Suppressor macrophage treated with lipopolysaccharide for 4 hours (primary cell): ENCODE results near the gene MSI2.
A peak's percentile ranks its signal among the peaks of the same experiment; 100 is the strongest.

Source experiments
- DNase-seq: peaks from one replicate; pipeline ENCODE4 v3.0.0-alpha.2; 2020

Gene MSI2

DNA sequence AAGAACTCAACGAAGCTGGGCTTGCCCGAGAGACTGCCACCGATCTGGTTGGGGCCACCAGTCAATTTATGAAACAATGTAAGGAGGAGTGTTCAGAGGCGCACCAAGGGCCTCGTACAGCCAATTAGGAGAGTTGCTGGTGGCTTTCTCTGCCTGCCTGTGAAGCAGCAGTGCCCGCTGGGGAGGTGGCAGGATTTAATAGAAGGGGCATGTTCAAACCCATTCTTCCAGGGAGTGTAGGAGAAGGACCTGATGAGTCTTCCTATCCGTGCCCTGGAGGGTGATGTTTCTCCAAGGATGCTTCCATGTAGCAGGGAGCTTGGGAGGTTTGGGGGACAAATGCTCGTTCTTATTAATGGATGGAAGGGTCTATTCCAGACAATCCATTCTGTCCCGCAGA is 310.4 kb downstream of the MSI2 start:
- DNase-seq: no peak

DNA sequence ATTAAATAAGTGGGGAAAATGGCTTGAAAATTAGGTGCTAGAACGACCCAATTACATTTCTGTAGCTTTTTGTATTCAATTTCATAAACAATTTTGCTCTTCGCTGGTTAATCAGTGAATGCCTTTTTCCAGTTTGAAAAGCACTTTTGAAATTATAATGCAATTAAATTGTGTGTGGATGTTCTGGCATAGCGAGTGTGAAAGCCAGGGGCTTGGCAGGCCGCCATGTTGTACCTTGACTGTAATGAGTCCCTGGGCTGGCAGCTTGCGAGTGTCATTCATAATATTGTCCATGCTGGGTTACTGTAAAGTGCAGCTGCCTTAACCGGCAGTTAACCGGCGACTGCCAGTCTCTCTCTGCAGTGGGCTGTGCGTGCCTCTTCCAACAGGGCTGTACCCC is 310.9 kb downstream of the MSI2 start:
- DNase-seq: no peak

DNA sequence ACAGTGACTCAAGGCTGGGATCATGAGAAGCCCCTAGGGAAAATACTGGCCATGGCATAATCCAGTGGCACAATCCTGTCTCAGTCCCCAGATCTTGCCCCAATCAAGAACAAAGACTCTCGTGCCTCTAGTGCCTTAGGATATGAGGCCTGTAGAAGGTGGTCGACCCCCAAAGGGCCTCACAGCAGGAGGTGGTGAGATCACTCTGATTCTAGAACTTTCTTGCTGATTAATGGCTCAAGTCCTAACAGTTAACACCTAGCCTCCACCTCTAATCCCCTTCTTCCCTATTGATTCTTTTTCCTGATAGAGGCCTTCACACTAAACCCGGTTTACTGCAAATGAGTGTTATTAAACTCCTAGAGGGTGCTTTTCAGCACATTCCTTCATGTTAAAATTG is 312.0 kb downstream of the MSI2 start:
- DNase-seq: no peak

DNA sequence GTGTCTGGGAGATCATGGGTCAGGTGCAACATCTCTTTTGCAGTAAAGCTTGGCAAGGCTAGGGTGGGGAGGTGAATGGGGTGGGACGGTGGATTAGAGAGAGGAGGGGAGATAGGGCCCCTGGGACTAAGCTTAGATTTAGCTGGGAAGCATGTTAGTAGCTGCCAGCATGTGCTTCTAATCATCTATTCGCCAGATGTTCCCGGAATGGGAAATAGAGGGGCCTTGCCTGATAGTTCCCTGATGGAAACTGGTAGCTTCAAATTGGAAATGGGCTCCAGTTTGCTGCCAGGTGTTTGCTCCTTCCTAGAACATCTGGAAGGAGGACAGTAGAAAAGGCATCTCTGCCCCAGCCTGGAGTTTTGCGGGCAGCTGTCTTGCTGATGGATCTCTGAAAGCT is 312.7 kb downstream of the MSI2 start:
- no peak for DNase-seq

DNA sequence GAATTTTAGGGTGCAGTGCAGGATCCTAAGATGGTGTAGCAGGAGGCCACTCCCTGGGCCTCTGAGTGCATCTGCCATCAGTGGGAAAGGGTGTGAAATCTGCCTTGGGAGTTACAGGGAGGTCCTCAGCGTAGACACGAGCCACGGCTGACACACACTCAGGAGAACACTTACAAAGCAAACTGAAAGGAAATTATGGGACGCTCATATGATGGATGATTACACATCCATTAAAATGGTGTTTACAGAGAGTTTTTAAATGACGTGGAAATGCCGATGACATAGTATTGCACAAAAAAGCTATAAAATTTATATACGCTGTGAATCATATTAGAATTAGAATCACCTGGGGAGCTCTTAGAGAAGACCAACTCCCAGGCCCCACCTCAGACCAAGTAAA is 313.5 kb downstream of the MSI2 start:
- no peak for DNase-seq

DNA sequence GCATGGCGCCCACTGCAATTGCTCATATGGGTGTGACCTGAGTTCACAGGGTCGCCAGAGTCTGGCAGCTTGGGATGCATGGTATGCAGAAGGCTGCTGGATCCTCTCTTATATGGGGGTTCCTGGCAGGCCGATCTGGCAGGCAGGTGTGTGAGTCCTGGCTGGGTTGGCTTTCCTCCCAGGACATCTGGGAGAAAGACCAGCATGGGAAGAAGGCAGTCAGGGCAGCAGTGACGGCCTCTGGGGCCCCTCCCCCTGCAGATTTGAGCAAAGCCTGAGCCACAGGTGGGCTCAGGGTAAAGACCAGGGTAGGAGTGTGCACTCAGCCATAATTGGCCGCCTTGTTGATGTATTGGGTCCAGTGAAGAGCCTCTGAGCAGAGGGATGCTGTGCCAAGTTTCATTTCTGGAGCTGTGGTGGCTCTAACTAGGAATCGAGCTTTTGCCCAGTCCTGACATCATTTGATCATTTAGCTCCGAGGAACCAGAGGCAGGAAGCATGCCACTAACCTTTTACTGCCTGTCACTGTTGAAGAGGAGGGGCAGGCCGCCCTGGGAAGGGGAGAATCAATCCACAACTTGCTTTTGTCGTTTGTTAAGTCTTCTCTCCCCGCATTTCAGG is 314.5 kb downstream of the MSI2 start:
- DNase-seq: no peak

DNA sequence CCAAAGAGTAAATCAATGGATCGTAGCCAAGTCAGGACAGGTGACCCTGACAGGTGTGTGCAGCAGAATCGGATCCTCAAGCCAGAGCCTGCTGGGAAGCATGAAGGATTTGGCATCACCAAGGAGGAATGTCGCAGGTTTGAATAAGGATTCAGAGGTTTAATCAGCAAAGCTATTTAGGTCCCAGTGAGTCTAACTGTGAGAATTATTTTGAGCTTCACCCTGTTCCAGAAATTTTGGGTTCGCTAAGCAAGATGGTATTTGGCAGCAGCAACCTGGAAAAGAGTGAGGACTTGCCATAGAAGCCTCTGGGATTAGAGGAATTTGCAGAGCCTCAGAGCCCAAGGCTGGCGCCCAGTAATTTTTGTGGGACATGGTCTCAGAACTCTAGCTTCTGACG is 315.7 kb downstream of the MSI2 start:
- DNase-seq: no peak

DNA sequence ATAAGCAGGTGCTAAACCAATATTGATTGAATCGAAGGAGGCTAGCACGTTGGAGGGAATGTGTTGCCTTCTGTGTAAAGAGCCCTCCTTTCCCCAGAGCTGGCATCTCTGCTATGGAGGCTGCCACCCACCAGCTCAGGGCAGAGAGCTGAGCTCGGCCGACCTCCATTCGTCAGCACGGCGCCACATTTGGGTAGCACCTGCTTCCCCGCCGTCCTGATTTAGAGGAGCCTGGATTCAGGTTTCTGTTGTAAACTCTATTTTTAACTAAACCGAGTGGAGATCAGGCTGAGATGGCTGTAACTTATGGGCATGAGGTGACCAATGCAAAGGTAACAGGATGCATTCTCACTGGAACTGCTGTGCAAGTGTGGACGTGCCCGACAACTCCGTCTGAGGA is 316.3 kb downstream of the MSI2 start:
- no peak for DNase-seq

DNA sequence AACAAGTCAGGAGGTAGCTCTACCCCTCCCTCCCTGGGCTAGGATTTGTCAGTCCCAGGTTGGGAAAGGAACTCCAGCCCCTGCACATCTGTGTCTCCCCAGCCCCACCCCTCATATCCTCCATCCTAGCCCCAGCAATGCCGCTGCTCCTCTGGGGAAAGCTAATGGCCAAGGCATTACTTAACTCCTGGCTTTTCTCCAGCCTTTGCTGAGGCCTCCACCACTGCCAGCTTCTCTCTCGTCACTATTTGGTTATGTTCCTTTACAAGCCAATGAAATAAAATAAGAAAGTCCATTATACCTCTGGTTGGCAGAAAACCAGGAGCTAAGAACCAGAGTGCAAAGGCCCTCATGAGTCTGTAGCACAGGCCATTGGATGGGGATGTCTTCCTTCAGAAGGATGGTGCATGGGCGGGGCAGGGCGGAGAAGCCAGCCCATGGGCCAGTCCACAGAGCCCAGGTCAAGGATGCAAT is 317.8 kb downstream of the MSI2 start:
- no peak for DNase-seq

DNA sequence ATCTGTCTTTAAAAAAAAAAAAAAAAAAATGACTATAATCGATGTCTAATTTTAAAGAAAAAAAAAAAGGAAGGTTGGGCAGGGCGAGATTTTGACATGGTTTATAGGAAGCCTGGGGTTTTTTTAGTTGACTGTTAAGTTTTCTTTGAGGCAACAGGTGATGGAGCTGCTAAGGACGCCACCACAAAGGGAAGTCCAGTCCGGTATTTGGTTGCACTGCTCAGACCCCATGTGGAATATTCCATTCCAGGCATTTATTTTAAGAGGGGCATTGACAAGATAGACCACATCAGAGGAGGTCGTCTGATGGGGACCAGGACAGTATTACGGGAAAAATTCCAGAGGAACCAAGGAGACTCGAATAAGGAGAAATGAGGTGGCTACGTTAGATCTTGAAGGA is 320.4 kb downstream of the MSI2 start:
- no peak for DNase-seq

DNA sequence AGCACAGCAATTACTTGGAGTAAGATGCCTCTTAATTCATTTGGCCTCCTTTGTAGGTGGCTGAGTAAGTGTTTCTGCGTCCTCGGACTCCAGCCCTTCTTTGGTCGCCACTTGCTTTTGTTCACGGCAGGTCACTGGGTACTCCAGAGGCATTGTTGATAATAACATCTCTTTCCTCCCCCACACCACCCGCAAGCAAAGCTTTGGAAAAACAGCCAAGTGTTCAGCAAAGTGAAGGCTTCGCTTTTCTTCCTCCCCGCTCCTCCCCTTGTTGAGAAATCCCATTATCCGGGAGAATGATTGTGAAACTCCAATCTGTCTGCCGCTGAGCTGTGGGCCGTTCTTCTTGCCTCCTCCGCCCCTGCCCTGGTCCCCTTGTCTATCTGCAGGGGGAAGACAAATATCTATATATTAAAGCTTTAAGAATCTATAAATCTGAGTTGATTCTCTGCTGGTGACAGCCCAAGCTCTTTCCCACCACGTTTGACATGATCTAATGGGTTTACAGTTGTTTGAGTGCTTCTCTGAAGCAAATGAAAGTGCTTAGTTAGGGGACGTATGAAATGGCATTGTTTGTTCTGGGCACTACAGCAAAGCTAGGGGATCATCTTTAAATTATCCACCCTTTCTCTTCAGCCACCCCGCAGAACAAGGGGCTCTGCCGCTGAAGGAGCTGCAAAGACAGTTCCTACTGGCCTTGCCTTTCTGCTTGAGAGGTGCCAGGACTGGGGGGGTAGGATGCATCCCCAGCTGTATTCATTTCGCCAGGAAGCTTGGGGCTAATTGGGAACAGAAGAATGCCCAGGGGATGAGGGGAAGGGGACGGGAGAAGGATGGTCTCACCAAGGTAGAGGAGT is 321.7 kb downstream of the MSI2 start:
- peak; percentile 70 for DNase-seq

DNA sequence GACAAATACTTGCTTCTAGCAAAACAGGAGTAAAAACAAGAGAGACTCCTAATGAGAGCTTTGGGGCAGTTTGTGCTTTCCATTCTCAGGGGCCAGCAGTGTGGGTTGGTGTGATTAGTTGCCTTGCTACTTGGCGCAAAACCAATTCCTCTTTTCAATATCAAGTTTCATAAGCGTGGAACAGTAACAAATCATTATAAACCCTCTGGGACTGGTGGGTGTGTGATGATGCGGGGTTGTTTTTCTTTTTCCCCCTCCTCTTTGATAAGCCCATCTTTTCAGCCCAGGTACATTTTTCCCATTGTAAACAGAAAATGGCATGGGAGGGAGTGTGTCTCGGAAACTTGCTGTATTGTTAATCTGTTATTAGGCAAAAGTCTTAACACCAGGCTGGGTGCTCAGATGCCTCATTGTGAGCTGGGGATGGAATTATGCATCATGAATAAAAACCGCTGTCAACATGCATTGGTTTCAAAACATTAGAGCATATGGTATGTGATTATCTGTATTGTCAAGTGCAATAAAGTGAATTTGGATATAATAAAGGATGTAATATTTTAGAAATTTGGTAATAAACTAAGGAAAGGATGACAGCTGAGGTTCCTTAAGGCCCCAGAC is 322.4 kb downstream of the MSI2 start:
- DNase-seq: peak; percentile 64

DNA sequence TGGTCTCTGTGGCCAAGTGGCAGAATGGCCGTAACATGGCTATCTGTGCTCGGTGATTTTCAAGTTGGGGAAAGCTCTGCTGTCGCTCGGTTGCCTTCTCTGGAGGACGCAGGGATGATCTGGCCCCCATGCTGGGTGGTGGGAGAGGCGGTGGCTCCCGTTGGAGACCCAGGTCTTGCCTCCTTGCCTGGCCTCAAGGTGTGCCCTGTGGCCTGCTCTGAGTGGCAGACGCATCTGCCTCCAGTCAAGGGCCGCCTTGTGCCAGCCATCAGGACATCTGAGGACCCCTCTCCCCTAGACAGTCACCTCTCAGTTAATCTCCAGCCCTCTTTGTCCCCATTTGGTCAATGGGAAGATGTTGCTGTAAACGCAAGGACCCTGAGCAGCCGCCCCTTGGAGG is 322.9 kb downstream of the MSI2 start:
- DNase-seq: no peak

DNA sequence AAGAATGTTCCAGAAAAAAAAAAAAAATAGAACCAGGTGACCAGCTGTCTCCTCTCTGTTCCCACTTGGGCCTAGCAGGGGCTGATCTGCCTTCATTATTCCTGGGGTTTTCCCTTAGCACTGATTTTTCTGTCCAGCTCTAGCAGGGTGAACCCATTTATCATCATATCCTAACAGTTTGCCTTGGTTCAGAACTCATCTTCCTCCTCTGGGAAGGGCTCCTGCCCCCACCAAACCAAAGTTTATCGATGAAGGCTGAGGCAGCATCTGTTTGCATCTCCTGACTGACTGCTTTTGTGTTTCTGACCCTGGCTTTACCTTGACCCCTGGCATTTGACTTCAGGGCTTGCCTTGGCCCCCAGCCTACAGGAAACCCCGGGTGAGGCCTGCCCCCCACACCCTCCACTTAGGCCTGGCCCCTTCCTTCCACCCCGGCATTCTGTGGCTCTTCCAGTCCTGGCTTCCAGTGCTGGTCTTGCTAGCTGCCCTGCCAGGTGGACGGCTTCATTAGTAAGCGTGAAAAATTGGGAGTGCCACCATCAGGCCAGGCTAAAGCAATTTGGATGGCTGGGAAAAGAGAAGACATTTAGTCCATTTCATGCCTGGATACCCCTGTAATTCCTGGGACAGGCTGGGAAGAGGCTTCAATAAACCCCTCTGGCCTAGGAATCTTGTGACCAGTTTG is 323.9 kb downstream of the MSI2 start:
- no peak for DNase-seq

DNA sequence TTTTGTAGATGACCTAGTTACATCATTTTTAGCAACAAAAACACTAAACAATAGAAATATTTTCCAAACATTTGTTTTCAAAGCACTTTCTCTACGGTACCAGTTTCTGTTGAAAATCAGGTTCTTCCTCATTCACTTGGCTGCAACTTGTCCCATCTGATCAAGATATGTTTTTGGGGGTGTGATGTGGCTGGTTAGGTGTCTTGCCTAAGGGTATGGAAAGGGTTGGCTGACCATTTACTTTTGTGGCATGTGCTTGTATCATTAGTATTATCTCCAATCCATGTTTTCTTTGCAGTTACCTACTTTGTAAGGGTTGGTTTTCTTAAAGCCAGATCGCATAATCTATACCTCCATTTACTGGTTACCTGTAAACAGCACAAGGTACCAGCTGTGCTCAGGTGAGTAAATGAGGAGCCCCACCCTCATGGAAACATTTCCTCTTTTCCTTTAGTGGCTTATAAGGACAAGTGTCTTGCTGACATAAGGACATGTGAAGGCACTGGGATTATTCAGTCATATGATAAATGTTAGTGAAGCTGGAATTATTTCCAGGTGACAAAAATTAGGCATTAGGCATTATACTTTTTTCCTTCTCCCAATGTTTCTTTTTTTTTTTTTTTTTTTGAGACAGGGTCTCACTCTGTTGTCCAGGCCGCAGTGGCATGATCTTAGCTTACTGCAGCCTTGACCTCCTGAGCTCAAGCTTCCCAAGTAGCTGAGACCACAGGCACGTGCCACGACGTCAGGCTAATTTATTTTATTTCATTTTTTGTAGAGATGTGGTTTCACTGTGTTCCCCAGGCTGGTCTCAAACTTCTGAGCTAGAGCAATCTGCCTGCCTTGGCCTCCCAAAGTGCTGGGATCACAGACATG is 326.8 kb downstream of the MSI2 start:
- DNase-seq: no peak

DNA sequence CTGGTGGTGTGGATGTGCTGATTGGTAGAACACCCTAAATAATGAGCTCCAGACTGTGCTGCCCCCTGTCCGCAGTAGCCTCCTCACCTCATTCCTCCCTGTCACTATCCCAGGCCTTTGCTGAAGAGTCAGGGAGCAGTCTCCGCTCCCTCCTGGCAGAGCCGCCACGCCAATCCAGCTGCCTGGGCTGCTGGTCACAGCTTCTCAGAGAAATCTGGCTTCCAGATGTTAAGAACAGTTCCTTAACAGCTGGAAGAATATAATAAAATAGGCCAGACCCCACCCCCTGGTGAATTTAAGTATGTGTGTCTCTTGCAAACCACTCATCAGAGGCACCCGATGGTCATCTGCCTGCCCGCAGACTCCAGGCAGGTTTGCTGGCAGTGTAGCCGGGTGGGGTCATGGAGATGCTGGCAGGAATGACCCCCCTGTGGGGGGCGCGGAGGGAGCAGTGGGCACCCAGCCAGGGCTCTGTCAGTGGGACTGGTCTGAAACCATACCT is 327.8 kb downstream of the MSI2 start:
- no peak for DNase-seq

DNA sequence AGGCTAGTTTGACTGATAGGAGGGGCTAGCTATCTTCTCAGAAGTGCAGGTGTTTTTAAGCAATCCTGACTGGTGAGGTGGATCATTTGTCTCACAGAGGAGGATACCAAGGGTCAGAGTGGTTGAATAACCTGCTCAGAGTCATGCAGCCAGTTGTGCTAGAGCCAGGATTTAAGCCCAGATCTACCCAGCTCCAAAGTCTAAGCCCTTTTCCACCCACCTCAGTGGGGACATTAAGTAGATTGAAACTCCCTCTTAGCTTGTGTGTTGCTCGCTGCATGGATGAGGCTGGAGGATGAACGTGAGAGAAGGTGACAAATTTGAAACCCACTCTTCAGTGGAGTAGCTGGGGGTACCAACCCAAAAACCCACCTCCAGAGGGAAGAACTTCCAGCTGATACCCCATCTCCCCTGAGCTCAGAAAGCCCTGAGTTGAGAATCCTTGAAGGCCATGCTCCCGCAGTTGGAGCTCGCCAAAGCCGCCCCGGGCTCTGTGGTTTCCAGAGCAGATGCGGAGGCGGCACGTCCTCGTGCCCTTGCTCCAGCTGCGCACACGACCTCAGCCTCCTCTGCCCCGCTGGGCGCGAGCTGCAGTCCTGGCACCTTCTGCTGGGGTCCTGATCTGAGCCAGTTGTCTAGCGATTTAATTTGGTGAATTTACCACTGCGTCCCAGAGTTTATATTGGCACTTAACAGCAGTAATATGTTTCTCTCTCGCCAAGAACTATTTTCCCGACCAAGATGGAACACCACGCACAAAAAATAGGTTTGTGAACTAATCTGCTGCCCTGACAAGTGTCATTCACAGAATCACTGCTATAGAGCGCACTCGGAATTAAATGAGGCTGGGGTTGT is 329.2 kb downstream of the MSI2 start:
- DNase-seq: no peak

DNA sequence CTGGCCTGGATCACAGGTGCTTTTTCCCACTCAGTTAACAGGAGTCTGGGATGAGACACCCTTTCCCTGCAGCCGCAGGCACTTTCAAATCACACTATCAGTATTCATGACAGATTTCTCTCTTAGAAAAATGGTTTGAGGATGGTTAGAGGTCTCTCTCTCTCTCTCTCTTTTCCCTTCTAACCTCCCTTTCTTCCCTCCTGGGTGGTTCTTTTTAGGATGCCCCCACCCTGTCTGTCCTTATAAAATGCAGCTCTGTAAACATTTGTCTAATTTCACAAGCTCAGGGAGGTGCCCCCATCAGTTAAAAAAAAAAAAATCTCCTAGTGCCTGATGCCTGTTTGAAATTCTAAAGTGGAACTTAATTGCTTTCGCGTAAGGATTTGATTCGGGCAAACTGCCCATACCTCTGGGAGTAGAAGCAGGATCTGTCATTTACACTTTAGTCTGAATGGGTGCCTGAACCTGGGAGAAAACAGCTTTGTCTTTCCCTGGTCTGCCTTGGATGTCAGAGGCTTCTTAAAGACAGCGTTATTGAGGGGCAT is 329.9 kb downstream of the MSI2 start:
- no peak for DNase-seq

DNA sequence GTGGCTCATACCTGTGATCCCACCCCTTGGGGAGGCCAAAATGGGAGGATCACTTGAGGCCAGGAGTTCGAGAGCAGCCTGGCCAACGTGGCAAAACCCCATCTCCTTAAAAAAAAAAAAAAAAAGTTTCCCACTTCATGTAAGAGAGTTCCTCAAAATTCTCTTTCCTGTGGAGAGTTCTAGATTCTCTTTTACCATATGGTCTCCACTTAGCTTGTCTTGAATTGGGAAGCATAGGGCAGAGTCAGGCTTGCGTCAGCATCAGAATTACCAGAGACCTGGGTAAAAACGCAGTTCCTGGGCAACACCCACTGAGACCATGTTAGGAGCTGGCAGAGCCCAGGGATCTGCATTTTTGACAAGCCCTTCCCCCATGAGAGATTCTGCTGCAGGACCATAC is 330.4 kb downstream of the MSI2 start:
- DNase-seq: peak; percentile 28

DNA sequence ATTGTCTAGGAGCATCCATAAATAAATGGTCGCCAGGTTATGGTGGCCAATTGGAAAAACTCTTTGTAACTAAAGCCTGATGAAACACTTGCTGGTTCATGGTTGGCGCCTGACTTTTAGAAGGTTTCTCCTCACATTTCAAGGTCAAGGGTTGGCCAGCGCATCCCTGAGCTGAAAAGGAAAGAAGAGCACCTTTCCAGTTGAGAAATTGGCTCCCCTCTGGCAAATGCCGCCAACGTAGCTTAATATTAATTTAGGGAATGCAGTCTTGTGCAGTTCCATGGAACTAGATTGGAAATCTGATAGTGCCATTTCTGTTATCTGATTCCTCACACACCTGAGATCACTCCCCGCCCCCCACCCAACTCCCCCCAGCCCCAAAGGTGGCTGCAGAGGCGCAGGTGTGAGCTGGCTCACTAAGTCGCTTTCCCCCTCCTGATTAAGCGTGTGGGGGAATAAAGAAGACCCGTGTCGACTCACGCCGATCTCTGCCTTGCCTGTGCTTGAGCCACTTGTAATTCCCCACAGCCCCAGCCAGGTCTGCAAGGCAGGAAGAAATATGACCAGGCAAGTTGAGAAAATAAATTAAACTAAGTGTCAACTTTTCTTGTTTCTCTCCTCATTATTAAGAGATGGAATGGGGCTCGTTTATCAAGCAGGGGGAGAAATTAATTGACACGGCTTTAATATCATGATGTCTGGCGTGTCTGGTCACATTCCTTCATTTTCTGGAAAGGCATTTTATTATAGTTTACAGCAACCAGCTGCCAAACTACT is 331.1 kb downstream of the MSI2 start:
- DNase-seq: no peak
